ENCODE measurements around the gene SLC38A10.

Gene SLC38A10

GRCh38 chr17:81273698-81274470 lies 21.2 kb downstream of the SLC38A10 start:
- no peak for DNase-seq

GRCh38 chr17:81272616-81273015 lies 22.5 kb downstream of the SLC38A10 start:
- DNase-seq, result no peak

- no peak for DNase-seq
Measured at GRCh38 chr17:81271226-81271625, 23.9 kb downstream of the SLC38A10 start.

GRCh38 chr17:81270279-81270678 lies 24.8 kb downstream of the SLC38A10 start:
- DNase-seq, result no peak

GRCh38 chr17:81267390-81268067 lies 27.6 kb downstream of the SLC38A10 start:
- no peak for DNase-seq

DNA sequence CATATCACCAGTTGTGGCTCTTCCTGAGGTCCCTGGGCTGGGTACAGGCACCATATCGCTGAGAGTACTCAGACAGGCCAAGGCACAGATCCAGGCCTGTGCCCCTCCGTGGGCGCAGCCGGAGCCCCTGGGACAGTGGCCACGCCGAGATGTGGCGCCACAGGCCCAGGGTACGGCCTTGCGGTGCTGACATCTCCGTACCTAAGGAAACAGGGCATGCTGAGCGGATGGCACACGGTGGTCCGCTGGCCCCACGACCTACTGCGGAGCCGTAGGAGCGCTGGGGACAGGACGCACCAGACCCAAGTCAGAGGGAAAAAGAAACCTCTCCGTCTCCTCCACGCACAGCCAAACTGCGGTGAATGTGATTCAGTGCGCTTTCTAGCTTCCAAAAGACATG lies 29.5 kb downstream of the SLC38A10 start:
- DNase-seq, result no peak

DNA sequence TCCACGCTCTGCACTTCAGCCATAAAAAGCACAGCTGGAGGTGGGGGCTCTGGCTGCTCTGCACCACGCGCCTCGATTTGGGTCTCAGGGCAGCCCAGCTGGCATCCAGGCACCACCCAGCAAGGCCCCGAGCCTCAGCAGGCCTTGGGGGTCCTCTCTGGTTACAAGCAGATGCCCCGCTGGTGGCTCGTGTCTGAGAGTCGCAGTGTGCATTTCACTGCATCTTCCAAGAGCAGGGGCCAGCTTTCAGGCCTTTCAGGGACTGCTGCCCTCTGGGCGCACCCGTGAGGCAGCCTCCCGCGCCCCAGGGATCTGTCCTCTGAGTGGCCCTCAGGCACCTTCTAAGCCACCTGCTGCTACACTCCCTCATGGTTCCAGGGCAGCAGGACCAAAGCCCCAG lies 30.5 kb downstream of the SLC38A10 start:
- DNase-seq, result no peak

DNA sequence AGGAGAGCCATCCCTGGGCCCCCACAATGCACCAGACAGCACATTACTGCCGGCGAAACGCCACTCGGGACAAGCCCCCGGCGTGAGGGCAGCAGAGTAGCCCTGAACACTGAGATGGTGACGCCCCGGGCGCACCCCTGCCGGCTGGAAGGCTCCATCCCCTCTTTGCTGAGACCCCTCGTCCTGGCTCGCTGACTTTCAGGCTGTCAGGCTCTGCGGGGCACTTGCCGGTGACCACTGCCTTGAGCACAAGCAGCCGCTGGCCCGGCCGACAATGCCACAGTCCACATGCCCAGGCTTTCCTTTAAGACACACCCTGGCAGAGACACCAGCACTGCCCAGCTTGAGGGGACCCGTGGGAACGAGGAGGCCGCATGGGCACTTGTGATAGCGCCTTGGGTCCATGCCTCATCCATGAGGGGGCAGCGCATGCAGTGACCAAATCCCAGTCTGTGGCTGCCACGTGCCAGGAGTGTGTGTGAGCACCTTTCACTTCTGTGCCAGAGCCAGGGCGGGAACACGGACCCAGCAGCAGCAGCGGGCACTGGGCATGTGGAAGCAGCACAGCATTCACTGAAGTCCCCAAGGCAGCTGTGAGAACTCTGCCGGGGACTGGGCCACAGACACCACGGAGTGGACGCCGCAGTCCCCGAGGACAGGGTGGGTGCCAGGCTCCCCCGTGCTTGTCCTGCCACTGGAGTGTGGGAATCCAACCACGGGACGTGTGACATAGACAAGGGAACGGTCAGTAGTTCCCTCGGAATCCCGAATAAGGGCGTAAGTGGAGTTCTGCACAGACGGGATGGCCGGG lies 31.5 kb downstream of the SLC38A10 start:
- no peak for DNase-seq

- DNase-seq, result no peak
Measured at GRCh38 chr17:81261582-81262336, 33.3 kb downstream of the SLC38A10 start.

GRCh38 chr17:81261096-81261495 lies 34.0 kb downstream of the SLC38A10 start:
- DNase-seq, result no peak

GRCh38 chr17:81260641-81261040 lies 34.5 kb downstream of the SLC38A10 start:
- no peak for DNase-seq

- no peak for DNase-seq
Measured at GRCh38 chr17:81260171-81260570, 34.9 kb downstream of the SLC38A10 start.

DNA sequence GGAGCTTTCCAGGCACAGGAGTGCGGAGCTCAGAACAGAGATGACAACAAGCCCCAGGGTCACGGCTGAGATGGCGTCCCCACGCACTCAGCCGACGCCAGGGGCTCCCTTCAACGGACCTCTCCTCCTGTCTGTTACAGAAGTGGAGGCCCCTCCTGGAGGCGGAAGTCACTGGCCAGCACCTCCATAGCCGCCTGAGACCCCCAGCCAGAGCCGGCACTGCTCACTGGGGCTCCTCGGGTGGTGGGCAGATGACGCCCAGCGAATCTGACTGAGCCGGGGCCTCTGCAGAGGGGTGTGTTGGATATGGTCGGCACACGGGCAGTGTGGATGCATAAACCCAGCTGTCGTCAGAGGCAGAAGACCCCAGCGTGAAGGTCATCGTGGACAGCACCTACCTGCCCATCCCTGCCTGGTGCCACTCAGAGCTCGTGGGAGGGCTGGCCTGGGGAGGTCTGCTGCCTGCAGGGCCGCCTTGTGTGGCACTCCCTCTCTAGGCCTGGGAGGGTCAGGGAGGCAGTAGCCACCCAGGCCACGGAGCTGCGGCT lies 36.0 kb downstream of the SLC38A10 start:
- DNase-seq, result no peak

- no peak for DNase-seq
Measured at GRCh38 chr17:81258292-81258691, 36.8 kb downstream of the SLC38A10 start.

GRCh38 chr17:81257533-81257932 lies 37.6 kb downstream of the SLC38A10 start:
- DNase-seq, result no peak

- no peak for DNase-seq
Measured at GRCh38 chr17:81256616-81257015, 38.5 kb downstream of the SLC38A10 start.

DNA sequence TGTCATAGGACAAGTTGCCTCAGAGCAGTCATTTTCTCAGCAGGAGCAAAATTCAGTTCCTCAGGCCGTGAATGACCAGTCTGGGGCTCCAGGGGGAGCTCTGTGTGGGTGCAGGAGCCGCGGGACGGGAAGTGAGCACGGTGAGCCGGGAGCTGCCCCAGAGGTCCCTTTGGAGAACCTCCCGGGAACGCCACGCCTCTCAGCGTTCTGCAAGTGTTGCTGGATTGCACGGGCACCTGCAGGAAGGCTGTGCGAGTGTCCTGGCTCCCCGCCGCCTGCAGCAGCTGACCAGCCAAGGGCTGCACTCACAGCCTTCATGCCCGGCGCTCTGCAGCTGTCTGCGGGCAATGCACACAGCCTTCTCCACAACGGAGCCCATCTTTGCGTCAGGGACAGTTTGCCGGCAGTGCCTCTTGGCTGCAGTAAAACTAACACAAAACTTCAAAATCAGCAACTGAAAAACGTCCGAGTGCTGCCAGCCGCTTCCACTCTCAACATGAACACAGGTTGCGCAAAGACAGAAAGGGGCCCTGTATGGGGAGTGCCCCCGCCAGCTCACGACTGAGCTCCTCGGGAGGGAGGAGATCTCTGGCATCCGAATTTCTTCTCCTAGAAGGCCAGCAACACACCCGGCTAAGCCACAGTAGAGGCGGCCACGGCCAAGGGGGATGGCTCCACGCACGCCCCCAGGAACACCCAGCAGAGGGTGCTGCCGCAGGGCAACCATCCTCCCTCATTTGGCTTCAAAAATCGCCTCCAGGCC lies 40.0 kb downstream of the SLC38A10 start:
- peak; percentile 98 for DNase-seq

DNA sequence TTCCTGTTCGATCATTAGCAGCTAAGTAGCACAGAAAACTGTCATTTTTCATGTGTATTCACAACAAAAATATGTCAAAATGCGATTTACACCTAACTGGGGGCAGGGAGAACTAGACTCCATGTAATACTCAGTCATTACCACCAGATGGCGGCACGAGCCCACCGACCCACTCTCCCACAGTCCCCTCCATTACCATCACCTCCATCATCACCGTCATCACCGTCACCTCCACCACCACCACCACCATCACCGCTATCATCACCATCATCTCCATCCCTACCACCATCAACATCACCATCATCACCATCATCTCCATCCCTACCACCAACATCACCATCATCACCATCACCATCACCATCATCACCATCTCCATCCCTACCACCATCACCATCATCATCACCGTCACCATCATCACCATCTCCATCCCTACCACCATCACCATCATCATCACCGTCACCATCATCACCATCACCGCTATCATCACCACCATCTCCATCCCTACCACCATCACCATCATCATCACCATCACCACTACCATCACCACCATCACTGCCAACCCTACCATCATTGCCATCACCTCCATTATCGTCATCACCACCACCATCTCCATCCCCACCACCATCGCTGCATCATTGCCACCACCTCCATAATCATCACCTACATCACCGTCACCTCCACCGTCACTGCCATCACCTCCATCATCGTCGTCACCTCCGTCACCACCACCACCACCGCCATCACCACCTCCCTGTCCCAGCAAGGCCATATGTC lies 41.6 kb downstream of the SLC38A10 start:
- peak; percentile 43 for DNase-seq

- no peak for DNase-seq
Measured at GRCh38 chr17:81252987-81253329, 42.1 kb downstream of the SLC38A10 start.

DNA sequence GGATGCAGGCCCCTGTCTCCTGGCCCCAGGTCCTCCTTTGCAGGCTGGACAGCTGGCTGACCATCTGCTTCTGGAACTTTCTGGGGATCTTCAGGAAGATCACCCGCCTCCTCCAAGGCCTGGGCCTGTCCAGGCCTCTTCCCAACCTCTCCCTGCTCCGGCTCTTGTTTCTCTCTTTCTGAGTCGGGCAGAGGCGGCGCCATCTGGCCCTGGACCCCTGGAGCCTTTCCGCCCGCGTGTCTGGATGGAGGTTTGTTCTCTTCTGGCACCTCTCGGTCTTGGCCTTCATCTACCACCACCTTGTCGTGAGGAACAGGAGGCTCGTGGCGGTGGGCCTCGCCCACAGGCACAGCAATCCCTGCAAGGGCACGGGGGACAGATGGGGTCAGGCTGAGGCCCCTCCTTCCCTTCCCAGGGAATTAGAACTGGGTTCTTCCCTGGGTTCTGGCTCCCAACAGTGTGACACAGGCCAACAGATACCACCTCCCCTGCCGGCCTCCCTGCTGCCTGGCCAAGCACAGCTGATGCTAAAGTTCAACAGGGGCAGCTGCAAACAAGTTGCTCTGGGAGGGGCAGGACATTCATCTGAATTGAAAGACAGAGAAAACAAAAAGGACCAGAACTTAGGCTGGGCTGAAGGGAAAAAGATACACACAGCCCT lies 42.7 kb downstream of the SLC38A10 start:
- DNase-seq, result no peak

Data from NCI-H146 (cell line).